Thyroid gland (tissue), 4 donors: ENCODE results near the gene MEOX2.

Experiments
- CTCF ChIP-seq, 6 experiments: fragments of 200-600 bp in 3 of 6; fragments of 450-650 bp in 3 of 6; sonication (generic) in 3 of 6; IDR thresholded peaks; one replicate each; pipeline ENCODE4 v1.5.1; 2016 to 2019; ENCODE audit warnings: antibody characterized with exemption in 6 of 6, mild to moderate bottlenecking in 2 of 6, inconsistent platforms in 1 of 6, moderate library complexity in 1 of 6
- POLR2A ChIP-seq, 2 donors: fragments of 450-650 bp; IDR thresholded peaks; one replicate each; pipeline ENCODE4 v1.6.1; 2017; ENCODE audit warnings: antibody characterized with exemption in 2 of 2, mild to moderate bottlenecking in 2 of 2, moderate library complexity in 1 of 2

GRCh38 chr7:15707570-15707969, 21.1 kb upstream of the MEOX2 start:
- TF ChIP-seq POLR2A (IDR thresholded peaks at IDR 0.05) (no peak), CTCF (IDR thresholded peaks at IDR 0.05) (no peak)
